Hepatocyte (in vitro differentiated cells): ENCODE data around the gene CRNN. TPM values are rescaled to one million over a fixed set of nuclear protein-coding genes. Genes with fewer than 3 reads are reported as not detected.

Experiments
- DNase-seq: peaks from one replicate; pipeline ENCODE4 v3.0.0-alpha.2; 2016; ENCODE audit warnings: low spot score
- H2AFZ ChIP-seq: fragments of 200-600 bp; sonication (generic); 2 replicates; pipeline ENCODE4 v1.6.0; 2016; ENCODE audit warnings: antibody characterized with exemption, mild to moderate bottlenecking
- H3K27ac ChIP-seq: fragments of 200-600 bp; sonication (generic); 2 replicates; pipeline ENCODE4 v1.5.1; 2016; ENCODE audit warnings: mild to moderate bottlenecking
- H3K27me3 ChIP-seq: fragments of 200-600 bp; sonication (generic); 2 replicates; pipeline ENCODE4 v1.6.1; 2016
- H3K36me3 ChIP-seq: fragments of 200-600 bp; sonication (generic); replicated peaks from 2 replicates; pipeline ENCODE4 v1.5.1; 2016; ENCODE audit warnings: low read depth; ENCODE audit not compliant: insufficient read depth
- H3K4me1 ChIP-seq: fragments of 200-600 bp; sonication (generic); 2 replicates; pipeline ENCODE4 v1.5.1; 2016; ENCODE audit warnings: mild to moderate bottlenecking, moderate library complexity; ENCODE audit not compliant: insufficient read depth
- H3K4me2 ChIP-seq: fragments of 200-600 bp; sonication (generic); 2 replicates; pipeline ENCODE4 v1.6.0; 2016
- H3K4me3 ChIP-seq: fragments of 200-600 bp; sonication (generic); 2 replicates; pipeline ENCODE4 v1.5.1; 2016; ENCODE audit warnings: mild to moderate bottlenecking
- H3K79me2 ChIP-seq: fragments of 200-600 bp; sonication (generic); 2 replicates; pipeline ENCODE4 v1.6.0; 2017; ENCODE audit warnings: mild to moderate bottlenecking
- H3K9me2 ChIP-seq: fragments of 200-600 bp; sonication (generic); replicated peaks from 2 replicates; pipeline ENCODE4 v1.6.0; 2017; ENCODE audit warnings: mild to moderate bottlenecking; ENCODE audit not compliant: insufficient read depth
- H3K9me3 ChIP-seq: fragments of 200-600 bp; sonication (generic); 2 replicates; pipeline ENCODE4 v1.5.1; 2016; ENCODE audit warnings: low read depth, mild to moderate bottlenecking
- H4K20me1 ChIP-seq: fragments of 200-600 bp; sonication (generic); 2 replicates; pipeline ENCODE4 v1.6.0; 2016; ENCODE audit warnings: mild to moderate bottlenecking; ENCODE audit not compliant: insufficient read depth, poor library complexity, severe bottlenecking
- CTCF ChIP-seq: fragments of 200-600 bp; sonication (generic); IDR thresholded peaks from 2 replicates; pipeline ENCODE4 v1.5.1; 2016; ENCODE audit warnings: antibody characterized with exemption, mild to moderate bottlenecking; ENCODE audit not compliant: poor library complexity
- EZH2 ChIP-seq: fragments of 200-600 bp; sonication (generic); IDR thresholded peaks from 2 replicates; pipeline ENCODE4 v1.6.1; 2016; ENCODE audit warnings: antibody characterized with exemption, mild to moderate bottlenecking, borderline replicate concordance
- EZH2phosphoT487 ChIP-seq: fragments of 200-600 bp; sonication (generic); IDR thresholded peaks from one replicate; pipeline ENCODE4 v1.6.1; 2018; ENCODE audit warnings: antibody characterized with exemption, mild to moderate bottlenecking, low read depth, moderate library complexity; ENCODE audit not compliant: unreplicated experiment, severe bottlenecking
- WGBS: methylation state at CpG from one replicate; pipeline ENCODE4 v1.1.6; 2016; ENCODE audit warnings: low lambda C conversion rate; ENCODE audit errors: missing lambda C conversion rate; 5-methylcytosine and 5-hydroxymethylcytosine counted together
- polyA plus RNA-seq: library from polyadenylated mRNA; unstranded; fragments of >200 nt; fragmentation: Nextera tagmentation; extraction: Ambion mirVana; gene quantifications from 2 replicates; pipeline ENCODE4 v1.2.1, GENCODE V29; 2016
- small RNA-seq: library from RNA; depleted of rRNA; stranded (forward); fragments of <200 nt; gene quantifications from one replicate; pipeline ENCODE3, GENCODE V24; 2014
- total RNA-seq: library from RNA; depleted of rRNA; stranded (reverse); fragments of >200 nt; gene quantifications from 2 replicates; pipeline ENCODE4 v1.2.3, GENCODE V29; 2014

Gene CRNN
- total and polyA plus RNA-seq, 2 experiments from 2014 or later = not detected

- H3K36me3 ChIP-seq = no peaks in the 10 kb centered on the region
- H3K27ac ChIP-seq = no peak within 1 kb of the TSS
- H3K27me3 ChIP-seq = no peaks in the 10 kb centered on the region
- TF ChIP-seq EZH2phosphoT487 (no peak), EZH2 (no peak), CTCF (no peak)
- H3K9me3 ChIP-seq = no peaks in the 10 kb centered on the region
- DNase-seq = no peak
- no peak within 1 kb of the TSS for H2AFZ ChIP-seq
- 69% methylated on average over 2 of the region's 2 CpGs for WGBS
- no peaks in the 10 kb centered on the region for H3K9me2 ChIP-seq
- no peak within 1 kb of the TSS for H3K4me2 ChIP-seq
- no peaks in the 10 kb centered on the region for H3K4me1 ChIP-seq
- H4K20me1 ChIP-seq = no peaks in the 10 kb centered on the region
- no peak within 1 kb of the TSS for H3K4me3 ChIP-seq
- no peaks in the 10 kb centered on the region for H3K79me2 ChIP-seq
Observed at GRCh38 chr1:152359906-152360305, 54.2 kb downstream of the CRNN start, which contains the start of gene FLG2. Gene FLG2 (minus strand): TSS chr1:152360006. CDS start chr1:152358884, 1,122 bp downstream.

Small RNAs within 50 kb of the gene (small RNA-seq; reads per million reads assigned to genes)
- gene HMGN3P1 = not detected

Other genes with a start within 250 kb of the CRNN start
- gene HRNR, start 190.1 kb downstream of the CRNN start, total RNA-seq = not detected in 2 replicates
- not detected in 2 replicates for gene HRNR, start 190.1 kb downstream of the CRNN start, polyA plus RNA-seq
- gene FLG, start 89.0 kb downstream of the CRNN start, total RNA-seq = not detected in 2 replicates
- gene FLG, start 89.0 kb downstream of the CRNN start, polyA plus RNA-seq = not detected in 2 replicates
- not detected in 2 replicates for gene FLG2, start 54.3 kb downstream of the CRNN start, total RNA-seq
- gene FLG2, start 54.3 kb downstream of the CRNN start, polyA plus RNA-seq = not detected in 2 replicates
- not detected in 2 replicates for gene LCE5A, start 96.5 kb upstream of the CRNN start, total RNA-seq
- not detected in 2 replicates for gene LCE5A, start 96.5 kb upstream of the CRNN start, polyA plus RNA-seq
- not detected in 2 replicates for gene CRCT1, start 100.2 kb upstream of the CRNN start, total RNA-seq
- gene CRCT1, start 100.2 kb upstream of the CRNN start, polyA plus RNA-seq = not detected in 2 replicates
- not detected in 2 replicates for gene LCE3E, start 152.5 kb upstream of the CRNN start, total RNA-seq
- gene LCE3E, start 152.5 kb upstream of the CRNN start, polyA plus RNA-seq = not detected in 2 replicates
- gene LCE3D, start 166.3 kb upstream of the CRNN start, total RNA-seq = not detected in 2 replicates
- gene LCE3D, start 166.3 kb upstream of the CRNN start, polyA plus RNA-seq = not detected in 2 replicates
- gene LCE3C, start 186.0 kb upstream of the CRNN start, total RNA-seq = not detected in 2 replicates
- not detected in 2 replicates for gene LCE3C, start 186.0 kb upstream of the CRNN start, polyA plus RNA-seq
- gene LCE3B, start 199.5 kb upstream of the CRNN start, total RNA-seq = not detected in 2 replicates
- gene LCE3B, start 199.5 kb upstream of the CRNN start, polyA plus RNA-seq = not detected in 2 replicates
- gene LCE3A, start 208.8 kb upstream of the CRNN start, total RNA-seq = not detected in 2 replicates
- gene LCE3A, start 208.8 kb upstream of the CRNN start, polyA plus RNA-seq = not detected in 2 replicates
- gene LCE2D, start 249.1 kb upstream of the CRNN start, total RNA-seq = not detected in 2 replicates
- not detected in 2 replicates for gene LCE2D, start 249.1 kb upstream of the CRNN start, polyA plus RNA-seq